ENCODE measurements around the gene WFDC1.

WFDC1 gene

GRCh38 chr16:84295203-84295860 is 654 bp downstream of the WFDC1 start:
- no peak for TF ChIP-seq CTCF (IDR thresholded peaks at IDR 0.05; ENCODE audit: insufficient read depth, low read depth, low read length, missing control alignments)
- no peak overlapping the region for H3K4me3 ChIP-seq (ENCODE audit: low read depth, low read length)
- DNase-seq (ENCODE audit: low read depth) = no peak

GRCh38 chr16:84298376-84298899 is 3.8 kb downstream of the WFDC1 start:
- no peak for TF ChIP-seq CTCF (IDR thresholded peaks at IDR 0.05; ENCODE audit: insufficient read depth, low read depth, low read length, missing control alignments)
- no peak for DNase-seq (ENCODE audit: low read depth)
- no peak overlapping the region for H3K4me3 ChIP-seq (ENCODE audit: low read depth, low read length)

- DNase-seq (ENCODE audit: low read depth) = no peak
- TF ChIP-seq CTCF (IDR thresholded peaks at IDR 0.05; ENCODE audit: insufficient read depth, low read depth, low read length, missing control alignments) = no peak
- H3K4me3 ChIP-seq (ENCODE audit: low read depth, low read length) = no peak overlapping the region
Observed at GRCh38 chr16:84299734-84300440, 5.2 kb downstream of the WFDC1 start.

- no peak overlapping the region for H3K4me3 ChIP-seq (ENCODE audit: low read depth, low read length)
- no peak for TF ChIP-seq CTCF (IDR thresholded peaks at IDR 0.05; ENCODE audit: insufficient read depth, low read depth, low read length, missing control alignments)
- no peak for DNase-seq (ENCODE audit: low read depth)
Observed at GRCh38 chr16:84302111-84302954, 7.7 kb downstream of the WFDC1 start.

- no peak for TF ChIP-seq CTCF (IDR thresholded peaks at IDR 0.05; ENCODE audit: insufficient read depth, low read depth, low read length, missing control alignments)
- no peak overlapping the region for H3K4me3 ChIP-seq (ENCODE audit: low read depth, low read length)
- DNase-seq (ENCODE audit: low read depth) = no peak
Observed at GRCh38 chr16:84303023-84303422, 8.3 kb downstream of the WFDC1 start.

GRCh38 chr16:84303516-84303915 is 8.8 kb downstream of the WFDC1 start:
- no peak for DNase-seq (ENCODE audit: low read depth)
- no peak for TF ChIP-seq CTCF (IDR thresholded peaks at IDR 0.05; ENCODE audit: insufficient read depth, low read depth, low read length, missing control alignments)
- no peak overlapping the region for H3K4me3 ChIP-seq (ENCODE audit: low read depth, low read length)

Measured in GM12865 (cell line).